OCI-LY1 (cell line): ENCODE measurements around the gene CACNA2D1.

Experiments used
- H2AFZ ChIP-seq: fragments of 200-600 bp; sonication (generic), shearing (Covaris generic); 2 replicates; pipeline ENCODE4 v1.6.0; 2014; ENCODE audit warnings: antibody characterized with exemption, mild to moderate bottlenecking, low read length
- H3F3A ChIP-seq: fragments of 200-600 bp; sonication (generic), shearing (Covaris generic); 2 replicates; pipeline ENCODE4 v1.6.0; 2014; ENCODE audit warnings: mild to moderate bottlenecking, antibody characterized with exemption, low read length, moderate library complexity; ENCODE audit not compliant: insufficient read depth
- H3K27ac ChIP-seq: fragments of 200-600 bp; sonication (generic); 2 replicates; pipeline ENCODE4 v1.5.1; 2014; ENCODE audit warnings: low read length, mixed run types, mild to moderate bottlenecking, low read depth; ENCODE audit not compliant: poor library complexity, severe bottlenecking
- H3K27me3 ChIP-seq: fragments of 200-600 bp; sonication (generic); 2 replicates; pipeline ENCODE4 v1.6.0; 2014; ENCODE audit warnings: antibody characterized with exemption, mild to moderate bottlenecking, low read length, moderate library complexity; ENCODE audit not compliant: insufficient read depth
- H3K36me3 ChIP-seq: fragments of 200-600 bp; sonication (generic); 2 replicates; pipeline ENCODE4 v1.6.1; 2014; ENCODE audit warnings: mild to moderate bottlenecking, antibody characterized with exemption, low read length, moderate library complexity, mixed read lengths; ENCODE audit not compliant: insufficient read depth
- H3K4me1 ChIP-seq: fragments of 200-600 bp; sonication (generic); 2 replicates; pipeline ENCODE4 v1.5.1; 2014; ENCODE audit warnings: mild to moderate bottlenecking, low read length, moderate library complexity; ENCODE audit not compliant: insufficient read depth, severe bottlenecking
- H3K4me2 ChIP-seq: fragments of 200-600 bp; sonication (generic), shearing (Covaris generic); 2 replicates; pipeline ENCODE4 v1.6.1; 2014; ENCODE audit warnings: low read length
- H3K4me3 ChIP-seq: fragments of 200-600 bp; sonication (generic); 2 replicates; pipeline ENCODE4 v1.5.1; 2014; ENCODE audit warnings: low read length, low read depth, mild to moderate bottlenecking, mixed read lengths; ENCODE audit not compliant: poor library complexity, severe bottlenecking
- H3K79me2 ChIP-seq: fragments of 200-600 bp; shearing (Covaris generic); 2 replicates; pipeline ENCODE4 v1.6.1; 2016; ENCODE audit warnings: mixed run types, low read length, mixed read lengths; ENCODE audit not compliant: insufficient read depth
- H3K9ac ChIP-seq: fragments of 200-600 bp; sonication (generic), shearing (Covaris generic); 2 replicates; pipeline ENCODE4 v1.6.1; 2014; ENCODE audit warnings: mild to moderate bottlenecking, low read length, mixed read lengths
- H3K9me2 ChIP-seq: fragments of 200-600 bp; sonication (generic), shearing (Covaris generic); 2 replicates; pipeline ENCODE4 v1.6.1; 2014; ENCODE audit warnings: low read depth, mild to moderate bottlenecking, low read length, mixed read lengths
- H3K9me3 ChIP-seq: fragments of 200-600 bp; shearing (Covaris generic); 2 replicates; pipeline ENCODE4 v1.6.1; 2014; ENCODE audit warnings: low read length, mixed read lengths
- H4K20me1 ChIP-seq: fragments of 200-600 bp; sonication (generic), shearing (Covaris generic); 2 replicates; pipeline ENCODE4 v1.6.0; 2016; ENCODE audit warnings: mild to moderate bottlenecking, low read length; ENCODE audit not compliant: insufficient read depth
- EZH2 ChIP-seq: fragments of 200-600 bp; sonication (generic), shearing (Covaris generic); IDR thresholded peaks from 2 replicates; pipeline ENCODE4 v1.8.0; 2017; ENCODE audit warnings: borderline replicate concordance, mixed run types, mild to moderate bottlenecking, antibody characterized with exemption, low read length, moderate library complexity, mixed read lengths
- TF ChIP-seq, protein P1 (sequence below): fragments of 200-600 bp; sonication (generic), shearing (Covaris generic); IDR thresholded peaks from 2 replicates; pipeline ENCODE4 v1.5.1; 2017; ENCODE audit warnings: mild to moderate bottlenecking, antibody characterized with exemption, low read length, moderate library complexity, mixed read lengths

CACNA2D1 gene

DNA sequence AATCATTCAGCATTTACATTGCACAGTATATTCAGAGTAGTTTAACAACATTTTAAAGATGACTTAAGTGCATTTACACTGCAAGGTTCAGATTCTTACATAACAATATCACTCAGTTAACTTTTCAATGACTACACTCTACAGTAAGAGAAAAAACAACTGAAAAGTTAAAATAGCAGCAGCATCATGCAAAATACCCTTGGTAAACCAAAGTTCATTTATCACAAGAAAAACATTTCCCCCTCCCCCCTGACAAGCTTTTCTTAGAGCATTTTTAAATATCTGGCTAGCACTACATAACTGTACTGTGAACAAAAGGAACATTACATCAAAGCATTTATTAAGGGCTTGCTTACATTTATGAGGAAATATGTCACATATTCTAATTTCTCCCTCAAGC, 494.3 kb downstream of the CACNA2D1 start:
- Histone ChIP-seq H3K79me2 (no peaks in the 10 kb centered on the region), H2AFZ (peak overlapping the region; percentile 68; the same call in 1 of the 2 replicates), H4K20me1 (no peaks in the 10 kb centered on the region), H3F3A (no peaks in the 10 kb centered on the region), H3K9me2 (no peaks in the 10 kb centered on the region), H3K36me3 (no peaks in the 10 kb centered on the region), H3K27ac (no peak overlapping the region), H3K4me2 (no peak overlapping the region), H3K27me3 (no peaks in the 10 kb centered on the region), H3K4me1 (peaks cover 26% of the 10 kb centered on the region), H3K9me3 (no peaks in the 10 kb centered on the region), H3K9ac (no peak overlapping the region), H3K4me3 (no peak overlapping the region)
- TF ChIP-seq, protein P1, sequence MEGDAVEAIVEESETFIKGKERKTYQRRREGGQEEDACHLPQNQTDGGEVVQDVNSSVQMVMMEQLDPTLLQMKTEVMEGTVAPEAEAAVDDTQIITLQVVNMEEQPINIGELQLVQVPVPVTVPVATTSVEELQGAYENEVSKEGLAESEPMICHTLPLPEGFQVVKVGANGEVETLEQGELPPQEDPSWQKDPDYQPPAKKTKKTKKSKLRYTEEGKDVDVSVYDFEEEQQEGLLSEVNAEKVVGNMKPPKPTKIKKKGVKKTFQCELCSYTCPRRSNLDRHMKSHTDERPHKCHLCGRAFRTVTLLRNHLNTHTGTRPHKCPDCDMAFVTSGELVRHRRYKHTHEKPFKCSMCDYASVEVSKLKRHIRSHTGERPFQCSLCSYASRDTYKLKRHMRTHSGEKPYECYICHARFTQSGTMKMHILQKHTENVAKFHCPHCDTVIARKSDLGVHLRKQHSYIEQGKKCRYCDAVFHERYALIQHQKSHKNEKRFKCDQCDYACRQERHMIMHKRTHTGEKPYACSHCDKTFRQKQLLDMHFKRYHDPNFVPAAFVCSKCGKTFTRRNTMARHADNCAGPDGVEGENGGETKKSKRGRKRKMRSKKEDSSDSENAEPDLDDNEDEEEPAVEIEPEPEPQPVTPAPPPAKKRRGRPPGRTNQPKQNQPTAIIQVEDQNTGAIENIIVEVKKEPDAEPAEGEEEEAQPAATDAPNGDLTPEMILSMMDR, result no peak
- no peak for TF ChIP-seq EZH2

- Histone ChIP-seq H3K9me2 (no peaks in the 10 kb centered on the region), H3K4me2 (no peak overlapping the region), H3K9me3 (no peaks in the 10 kb centered on the region), H3K27me3 (no peaks in the 10 kb centered on the region), H3K4me3 (no peak overlapping the region), H3K27ac (no peak overlapping the region), H3K4me1 (peaks cover 15% of the 10 kb centered on the region), H3K9ac (no peak overlapping the region), H3K36me3 (no peaks in the 10 kb centered on the region), H2AFZ (peak overlapping the region; percentile 38; the same call in 1 of the 2 replicates), H4K20me1 (no peaks in the 10 kb centered on the region), H3F3A (no peaks in the 10 kb centered on the region), H3K79me2 (no peaks in the 10 kb centered on the region)
- TF ChIP-seq, protein P1, result no peak
- no peak for TF ChIP-seq EZH2
These were observed 499.5 kb downstream of the CACNA2D1 start for GRCh38 chr7:81944058-81944457.

GRCh38 chr7:81937091-81937490, 506.5 kb downstream of the CACNA2D1 start:
- Histone ChIP-seq H3K36me3 (no peaks in the 10 kb centered on the region), H2AFZ (no peak overlapping the region), H4K20me1 (no peaks in the 10 kb centered on the region), H3K4me1 (peaks cover 4% of the 10 kb centered on the region), H3K4me2 (no peak overlapping the region), H3K27ac (no peak overlapping the region), H3K9me3 (no peaks in the 10 kb centered on the region), H3K4me3 (no peak overlapping the region), H3F3A (no peaks in the 10 kb centered on the region), H3K9ac (no peak overlapping the region), H3K79me2 (no peaks in the 10 kb centered on the region), H3K27me3 (no peaks in the 10 kb centered on the region), H3K9me2 (no peaks in the 10 kb centered on the region)
- TF ChIP-seq, protein P1, result no peak
